ENCODE results near the gene NDRG3. TPM values are rescaled to one million over a fixed set of nuclear protein-coding genes. Genes with fewer than 3 reads are reported as not detected.

The NDRG3 gene
- total and polyA plus RNA-seq, 10 of the 15 experiments (the other 5 are each of a cell fraction or from before 2014, with no cell fraction given), result 11.2 to 29.7 (median 14.9) TPM

- ChIA-PET RAD21 (ENCODE audit: unreplicated experiment) (interaction anchor here (1.7 kb wide), 1 partner anchor 13 kb away, joined by 4 read pairs; no protein-coding TSS in a partner anchor), CTCF (interaction anchor here (1.6 kb wide), 1 partner anchor 23 kb away, joined by 3 read pairs; no protein-coding TSS in a partner anchor), POLR2A (no interaction called here), SMC1A (ENCODE audit: uncharacterized antibody, unreplicated experiment) (interaction anchor here (1.0 kb wide), 1 partner anchor 71 kb away, joined by 3 read pairs; no protein-coding TSS in a partner anchor)
- H3K27me3 ChIP-seq (replicated peaks in 1 of 2; ENCODE audit: control insufficient read depth in 2 of 2, insufficient read depth in 2 of 2, low read length in 1 of 2), result no peaks in the 10 kb centered on the region
- no peak overlapping the region for H3K27ac ChIP-seq (ENCODE audit: control insufficient read depth, insufficient read depth)
- ATAC-seq, result no peak
- no peaks in the 10 kb centered on the region for H4K20me1 ChIP-seq (ENCODE audit: control insufficient read depth, insufficient read depth)
- WGBS (ENCODE audit: insufficient coverage, insufficient replicate concordance, low lambda C conversion rate, missing lambda C conversion rate), result 79% methylated on average over 7 of the region's 7 CpGs
- in situ Hi-C loops (cut with MboI), result no loop called here
- no peak overlapping the region for H2AFZ ChIP-seq (ENCODE audit: control insufficient read depth, low read depth, low read length)
- no peak overlapping the region for H3K4me3 ChIP-seq
- DNase-seq (ENCODE audit: low read depth, low spot score), result no peak
- no peak overlapping the region for H3K9ac ChIP-seq (ENCODE audit: control insufficient read depth, insufficient read depth, low read length)
- H3K79me2 ChIP-seq (ENCODE audit: control insufficient read depth, insufficient read depth, low read length), result no peaks in the 10 kb centered on the region
- no peaks in the 10 kb centered on the region for H3K9me3 ChIP-seq (replicated peaks; ENCODE audit: control insufficient read depth, insufficient read depth, low read length)
- intact Hi-C loops (cut with micrococcal nuclease; ENCODE audit: unreplicated experiment), result no loop called here
- H3K36me3 ChIP-seq (ENCODE audit: control insufficient read depth in 2 of 2, insufficient read depth in 2 of 2, low read length in 1 of 2), result no peaks in the 10 kb centered on the region
- BruUV-seq (replicated peaks), result no TSS peak
- no peak overlapping the region for H3K4me2 ChIP-seq (ENCODE audit: control insufficient read depth, insufficient read depth)
- peaks cover 12% of the 10 kb centered on the region for H3K4me1 ChIP-seq (ENCODE audit: control insufficient read depth, insufficient read depth, low read length)
- no peak for FAIRE-seq
- 0 out of 2 replicates have a peak, but pooled peaks have one; percentile 21 for TF ChIP-seq CREM (IDR thresholded peaks at IDR 0.05; ENCODE audit: low read depth)
- TF ChIP-seq NFYB (IDR thresholded peaks at IDR 0.05; ENCODE audit: insufficient read depth, low read depth, low read length), result no peak
- TF ChIP-seq MTA2 (IDR thresholded peaks at IDR 0.05; ENCODE audit: low read depth), result no peak
- TF ChIP-seq NBN (IDR thresholded peaks at IDR 0.05), result no peak
- no peak for TF ChIP-seq ZBTB33 (IDR thresholded peaks at IDR 0.05)
- no peak for TF ChIP-seq ZNF207 (IDR thresholded peaks at IDR 0.05; ENCODE audit: borderline replicate concordance)
- no peak for TF ChIP-seq USF2 (IDR thresholded peaks at IDR 0.05; ENCODE audit: borderline replicate concordance, low read depth, low read length)
- TF ChIP-seq CEBPZ (IDR thresholded peaks at IDR 0.05; ENCODE audit: low read depth, low read length), result no peak
- TF ChIP-seq RFX5 (IDR thresholded peaks at IDR 0.05; ENCODE audit: low read depth, low read length), result no peak
- TF ChIP-seq RBBP5 (conservative IDR thresholded peaks at IDR 0.05), result no peak
- no peak for TF ChIP-seq NKRF (conservative IDR thresholded peaks at IDR 0.05)
- TF ChIP-seq ATF2 (IDR thresholded peaks at IDR 0.05; ENCODE audit: low read length), result no peak
- TF ChIP-seq MXI1 (IDR thresholded peaks at IDR 0.05; ENCODE audit: low read depth, low read length), result no peak
- no peak for TF ChIP-seq LARP7 (IDR thresholded peaks at IDR 0.05)
- no peak for TF ChIP-seq CHD2 (IDR thresholded peaks at IDR 0.05; ENCODE audit: borderline replicate concordance, low read depth, low read length)
Measured at GRCh38 chr20:36628076-36628475, 117.8 kb downstream of the NDRG3 start.
